HG03280 (cell line): ENCODE measurements around the gene CAPN1.

Experiments used
- ATAC-seq: cut with Tn5 transposase; IDR thresholded peaks from one replicate; pipeline ENCODE4 v1.9.1; 2021; ENCODE audit warnings: mild to moderate bottlenecking, moderate library complexity; ENCODE audit not compliant: unreplicated experiment

Gene CAPN1

GRCh38 chr11:65188486-65188885 is 6.8 kb downstream of the CAPN1 start:
- ATAC-seq = no peak

GRCh38 chr11:65189191-65189590 is 7.5 kb downstream of the CAPN1 start:
- ATAC-seq = no peak

DNA sequence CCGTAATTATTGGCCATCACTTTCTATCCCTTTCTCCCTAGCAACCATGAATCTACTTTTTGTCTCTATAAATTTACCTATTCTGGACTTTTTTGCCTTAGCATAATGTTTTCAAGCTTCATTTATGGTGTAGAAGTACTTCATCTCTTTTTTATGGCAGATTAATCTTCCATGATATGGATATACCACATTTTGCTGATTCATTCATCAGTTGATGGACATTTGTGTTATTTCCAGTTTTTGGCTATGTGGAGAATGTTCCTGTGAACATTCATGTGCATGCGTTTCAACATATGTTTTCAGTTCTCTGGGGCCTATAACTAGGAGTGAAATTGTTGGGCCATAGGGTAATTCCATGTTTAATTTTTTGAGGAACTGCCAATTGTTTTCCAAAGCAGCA is 12.8 kb downstream of the CAPN1 start:
- no peak for ATAC-seq

DNA sequence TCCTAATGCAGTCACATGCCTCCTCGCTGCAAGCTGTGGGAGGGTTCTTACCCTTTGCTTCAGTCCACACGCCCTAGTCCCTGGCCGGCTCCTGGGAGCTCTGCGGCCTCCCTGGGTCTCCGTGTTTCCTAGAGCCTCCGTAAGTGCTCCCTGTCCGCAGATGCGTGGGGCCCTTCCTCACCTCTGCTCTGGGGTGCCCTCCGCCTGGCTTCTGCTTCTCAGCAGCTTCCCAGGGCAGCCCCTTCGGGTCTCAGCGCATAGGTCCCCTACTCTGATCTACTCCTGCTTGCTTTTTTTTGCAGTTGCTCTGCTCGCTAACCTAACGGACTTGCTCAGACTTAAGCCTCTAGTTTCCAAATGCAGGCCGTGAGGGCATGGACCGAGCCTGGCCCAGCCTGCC is 22.4 kb downstream of the CAPN1 start:
- ATAC-seq = no peak

DNA sequence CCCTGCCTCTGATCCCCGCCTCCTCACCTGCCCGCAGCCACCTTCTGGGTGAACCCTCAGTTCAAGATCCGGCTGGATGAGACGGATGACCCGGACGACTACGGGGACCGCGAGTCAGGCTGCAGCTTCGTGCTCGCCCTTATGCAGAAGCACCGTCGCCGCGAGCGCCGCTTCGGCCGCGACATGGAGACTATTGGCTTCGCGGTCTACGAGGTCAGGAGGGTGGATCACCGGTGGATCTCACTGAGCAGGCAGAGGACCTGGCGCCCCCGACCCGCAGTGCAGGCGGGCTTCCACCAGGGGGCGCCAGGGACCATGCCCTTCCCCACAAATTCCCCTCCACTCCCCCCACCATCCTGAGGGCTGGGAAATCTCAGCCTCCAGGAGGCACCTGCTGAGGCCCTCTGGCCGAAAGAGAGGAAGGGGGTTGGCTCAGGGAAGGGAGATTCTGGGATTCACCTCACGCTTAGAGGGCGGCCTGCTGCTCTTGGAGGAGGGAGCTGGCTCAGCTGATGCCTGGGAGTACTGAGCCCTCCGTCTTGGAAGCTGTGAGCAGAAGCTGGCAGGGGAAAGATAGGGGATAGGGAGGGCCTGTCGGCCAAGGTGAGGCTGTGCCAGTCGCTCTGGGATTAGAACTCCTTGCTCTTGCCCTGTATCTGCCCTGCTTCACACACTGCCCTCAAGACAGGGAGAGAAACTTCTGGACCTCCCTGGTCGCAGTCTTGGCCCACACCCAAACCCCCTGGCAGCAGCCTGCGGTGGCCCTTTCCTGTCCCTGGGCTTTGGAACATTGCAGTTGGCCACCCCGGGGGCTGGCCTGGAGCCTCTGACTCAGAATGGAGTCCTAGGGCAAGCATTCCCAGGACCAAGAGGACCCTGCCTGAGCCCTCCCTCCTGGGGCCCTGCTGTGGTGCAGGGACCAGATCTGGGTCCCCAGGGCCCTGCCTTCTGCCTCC is 23.2 kb downstream of the CAPN1 start:
- ATAC-seq = no peak

- ATAC-seq = no peak
These were observed 23.9 kb downstream of the CAPN1 start for GRCh38 chr11:65205602-65205967.

GRCh38 chr11:65206441-65206841 is 24.7 kb downstream of the CAPN1 start:
- no peak for ATAC-seq

DNA sequence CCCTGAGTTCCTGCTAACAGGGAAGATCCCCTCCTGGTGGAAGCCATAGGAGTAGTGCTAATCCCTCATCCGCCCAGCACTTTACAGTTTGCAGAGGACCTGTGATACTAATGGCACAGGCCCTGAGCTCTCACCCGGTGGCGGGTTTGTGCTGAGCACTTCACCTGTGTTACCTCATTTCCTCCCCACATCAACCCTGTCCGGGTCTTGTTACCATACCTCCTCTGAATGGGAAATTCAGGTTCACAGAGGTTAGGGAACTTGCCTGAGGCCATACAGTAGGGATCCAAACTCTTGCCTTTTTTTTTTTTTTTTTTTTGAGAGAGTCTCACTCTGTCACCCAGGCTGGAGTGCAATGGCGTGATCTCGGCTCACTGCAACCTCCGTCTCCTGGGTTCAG is 25.2 kb downstream of the CAPN1 start:
- ATAC-seq = no peak

DNA sequence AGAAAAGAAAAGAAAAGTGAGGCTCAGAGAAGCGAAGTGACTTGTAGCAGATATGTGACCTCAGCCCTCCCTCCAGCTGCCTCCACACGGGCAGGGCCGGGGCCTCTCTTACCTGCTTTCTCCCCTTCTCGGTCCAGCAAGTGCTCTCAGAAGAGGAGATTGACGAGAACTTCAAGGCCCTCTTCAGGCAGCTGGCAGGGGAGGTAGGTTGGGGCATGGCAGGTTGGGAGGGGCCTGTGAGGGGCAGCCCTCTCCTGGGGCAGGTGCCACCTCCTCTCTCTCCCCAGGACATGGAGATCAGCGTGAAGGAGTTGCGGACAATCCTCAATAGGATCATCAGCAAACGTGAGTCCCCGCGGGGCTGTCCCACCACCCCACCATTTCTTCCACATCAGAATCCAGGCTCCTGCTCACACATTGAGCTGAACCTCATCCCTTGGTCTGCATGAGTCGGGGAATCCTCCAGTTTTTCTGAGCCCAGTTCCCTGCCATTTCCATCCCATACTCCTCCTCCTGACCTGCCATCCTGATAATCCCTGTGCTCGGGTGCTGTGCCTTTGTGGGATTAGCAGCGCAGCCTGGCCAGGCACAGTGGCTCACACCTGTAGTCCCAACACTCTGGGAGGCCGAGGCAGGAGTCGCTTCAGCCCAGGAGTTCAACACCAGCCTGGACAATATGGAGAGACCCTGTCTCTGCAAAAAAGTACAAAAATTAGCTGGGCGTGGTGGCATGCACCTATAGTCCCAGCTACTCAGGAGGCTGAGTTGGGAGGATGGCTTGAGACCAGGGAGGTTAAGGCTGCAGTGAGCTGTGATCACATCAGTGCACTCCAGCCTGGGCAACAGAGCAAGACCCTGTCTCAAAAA is 26.4 kb downstream of the CAPN1 start:
- no peak for ATAC-seq

GRCh38 chr11:65208785-65209710 is 27.3 kb downstream of the CAPN1 start:
- ATAC-seq = no peak

GRCh38 chr11:65209711-65210360 is 28.1 kb downstream of the CAPN1 start:
- ATAC-seq = no peak

- ATAC-seq = no peak
These were observed 28.6 kb downstream of the CAPN1 start for GRCh38 chr11:65210361-65210731.

- no peak for ATAC-seq
These were observed 29.0 kb downstream of the CAPN1 start for GRCh38 chr11:65210748-65211147.

DNA sequence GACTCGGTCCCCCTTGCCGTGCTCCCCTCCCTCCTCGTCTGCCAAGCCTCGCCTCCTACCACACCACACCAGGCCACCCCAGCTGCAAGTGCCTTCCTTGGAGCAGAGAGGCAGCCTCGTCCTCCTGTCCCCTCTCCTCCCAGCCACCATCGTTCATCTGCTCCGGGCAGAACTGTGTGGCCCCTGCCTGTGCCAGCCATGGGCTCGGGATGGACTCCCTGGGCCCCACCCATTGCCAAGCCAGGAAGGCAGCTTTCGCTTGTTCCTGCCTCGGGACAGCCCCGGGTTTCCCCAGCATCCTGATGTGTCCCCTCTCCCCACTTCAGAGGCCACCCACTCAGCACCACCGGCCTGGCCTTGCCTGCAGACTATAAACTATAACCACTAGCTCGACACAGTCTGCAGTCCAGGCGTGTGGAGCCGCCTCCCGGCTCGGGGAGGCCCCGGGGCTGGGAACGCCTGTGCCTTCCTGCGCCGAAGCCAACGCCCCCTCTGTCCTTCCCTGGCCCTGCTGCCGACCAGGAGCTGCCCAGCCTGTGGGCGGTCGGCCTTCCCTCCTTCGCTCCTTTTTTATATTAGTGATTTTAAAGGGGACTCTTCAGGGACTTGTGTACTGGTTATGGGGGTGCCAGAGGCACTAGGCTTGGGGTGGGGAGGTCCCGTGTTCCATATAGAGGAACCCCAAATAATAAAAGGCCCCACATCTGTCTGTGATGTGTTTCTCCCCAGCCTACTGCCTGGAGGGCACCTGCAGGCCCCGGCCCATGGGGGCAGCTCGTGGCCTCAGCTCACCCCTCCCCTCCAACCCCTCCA is 29.8 kb downstream of the CAPN1 start:
- ATAC-seq = no peak

- no peak for ATAC-seq
These were observed 30.6 kb downstream of the CAPN1 start for GRCh38 chr11:65212226-65212801.

- ATAC-seq = no peak
These were observed 31.8 kb downstream of the CAPN1 start for GRCh38 chr11:65213322-65214211.

GRCh38 chr11:65214212-65214845 is 32.6 kb downstream of the CAPN1 start:
- ATAC-seq = no peak
